HFFc6 (cell line): ENCODE results near the gene S100A8. TPM values are rescaled to one million over a fixed set of nuclear protein-coding genes. Genes with fewer than 3 reads are reported as not detected.
"Not testable (repeated sequence)": the region's sequence is repeated elsewhere in the genome, so short reads cannot be mapped to it uniquely, and the experiment has no call there.

Source experiments
- DNase-seq: peaks from one replicate; pipeline ENCODE4 v3.0.0-alpha.2; 2018
- H3K27ac Mint-ChIP-seq: 2 replicates; pipeline ENCODE4 v1.8.0; 2020; ENCODE audit warnings: mild to moderate bottlenecking, mixed read lengths
- H3K27me3 Mint-ChIP-seq: 2 replicates; pipeline ENCODE4 v1.8.0; 2021; ENCODE audit warnings: mild to moderate bottlenecking, moderate library complexity, mixed read lengths; ENCODE audit not compliant: insufficient read depth
- H3K36me3 Mint-ChIP-seq: 2 replicates; pipeline ENCODE4 v1.8.0; 2021; ENCODE audit warnings: low read depth, mixed read lengths
- H3K4me1 Mint-ChIP-seq: 2 replicates; pipeline ENCODE4 v1.8.0; 2020; ENCODE audit warnings: low read depth, mixed read lengths
- H3K4me3 Mint-ChIP-seq: 2 replicates; pipeline ENCODE4 v1.8.0; 2020; ENCODE audit warnings: mild to moderate bottlenecking, moderate library complexity, mixed read lengths
- H3K9me3 Mint-ChIP-seq: 2 replicates; pipeline ENCODE4 v1.8.0; 2020; ENCODE audit warnings: mild to moderate bottlenecking, mixed read lengths
- total RNA-seq, 6 experiments: library from RNA; stranded (reverse); fragmentation: NEBNext Ultra II Directional; extraction: Animal tissue kit (Norgen Biotek cat#: 25700); gene quantifications; 2 replicates in 1 of 6; 3 replicates in 5 of 6; pipeline ENCODE4 v1.2.3, GENCODE V29; 2021
- TF ChIP-seq, protein P1 (sequence below): fragments of 200-600 bp; sonication (generic); IDR thresholded peaks from 2 replicates; pipeline ENCODE4 v1.5.0; 2021; ENCODE audit warnings: antibody characterized with exemption, mild to moderate bottlenecking

S100A8 gene
- total RNA-seq, 6 experiments from 2014 or later: not detected

DNA sequence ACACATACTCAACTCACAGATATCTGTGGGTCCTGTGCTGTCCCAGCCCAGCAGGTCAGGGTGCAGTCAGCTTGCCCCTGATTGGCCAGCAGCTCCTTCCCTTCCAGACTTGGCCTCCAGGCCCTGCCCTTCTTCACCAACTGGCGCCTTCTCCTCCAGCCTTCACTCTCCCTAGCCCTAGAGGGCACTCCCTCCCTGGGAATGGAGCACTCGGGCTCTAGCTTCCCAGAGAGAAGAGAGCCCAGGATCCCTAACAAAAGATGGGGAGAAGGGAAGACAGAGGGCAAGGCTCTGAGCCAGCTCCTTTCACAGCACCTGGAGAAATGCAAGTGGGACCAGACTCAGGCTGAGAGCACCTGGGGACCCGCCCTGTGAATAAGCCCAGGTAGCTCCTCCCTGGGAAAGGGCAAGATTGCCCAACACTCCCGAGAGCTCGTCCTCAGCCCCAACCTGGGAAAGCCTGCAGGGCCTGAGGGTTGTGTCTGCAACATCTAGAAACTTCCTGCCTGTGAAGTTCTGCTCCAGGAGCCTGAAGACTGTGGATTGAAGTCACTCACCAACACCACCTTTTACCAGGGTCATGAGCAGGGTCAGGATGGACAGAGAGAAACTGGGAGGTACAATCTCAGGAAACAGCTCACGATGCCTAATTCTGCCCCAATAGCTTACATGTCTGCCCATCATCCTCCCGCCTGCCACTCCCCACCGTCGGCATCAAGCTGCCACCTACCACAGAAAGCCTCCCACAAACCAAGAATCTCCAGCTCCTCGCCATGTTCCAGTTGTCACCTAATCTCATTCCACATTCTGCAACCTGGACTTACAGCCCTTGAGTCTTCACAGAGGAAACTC, 42.1 kb downstream of the S100A8 start, which contains the start of gene PGLYRP4:
TSS of gene PGLYRP4 (minus strand) at position 331 of the 852 bp plus-strand sequence. CDS start 909 bp downstream, outside the sequence.
- Mint-ChIP-seq H3K27ac (no peak within 1 kb of the TSS), H3K4me1 (no peaks in the 10 kb centered on the region), H3K9me3 (no peaks in the 10 kb centered on the region), H3K27me3 (peaks cover 33% of the 10 kb centered on the region), H3K4me3 (no peak within 1 kb of the TSS), H3K36me3 (no peaks in the 10 kb centered on the region)
- DNase-seq: no peak
- TF ChIP-seq, protein P1, sequence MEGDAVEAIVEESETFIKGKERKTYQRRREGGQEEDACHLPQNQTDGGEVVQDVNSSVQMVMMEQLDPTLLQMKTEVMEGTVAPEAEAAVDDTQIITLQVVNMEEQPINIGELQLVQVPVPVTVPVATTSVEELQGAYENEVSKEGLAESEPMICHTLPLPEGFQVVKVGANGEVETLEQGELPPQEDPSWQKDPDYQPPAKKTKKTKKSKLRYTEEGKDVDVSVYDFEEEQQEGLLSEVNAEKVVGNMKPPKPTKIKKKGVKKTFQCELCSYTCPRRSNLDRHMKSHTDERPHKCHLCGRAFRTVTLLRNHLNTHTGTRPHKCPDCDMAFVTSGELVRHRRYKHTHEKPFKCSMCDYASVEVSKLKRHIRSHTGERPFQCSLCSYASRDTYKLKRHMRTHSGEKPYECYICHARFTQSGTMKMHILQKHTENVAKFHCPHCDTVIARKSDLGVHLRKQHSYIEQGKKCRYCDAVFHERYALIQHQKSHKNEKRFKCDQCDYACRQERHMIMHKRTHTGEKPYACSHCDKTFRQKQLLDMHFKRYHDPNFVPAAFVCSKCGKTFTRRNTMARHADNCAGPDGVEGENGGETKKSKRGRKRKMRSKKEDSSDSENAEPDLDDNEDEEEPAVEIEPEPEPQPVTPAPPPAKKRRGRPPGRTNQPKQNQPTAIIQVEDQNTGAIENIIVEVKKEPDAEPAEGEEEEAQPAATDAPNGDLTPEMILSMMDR: no peak

DNA sequence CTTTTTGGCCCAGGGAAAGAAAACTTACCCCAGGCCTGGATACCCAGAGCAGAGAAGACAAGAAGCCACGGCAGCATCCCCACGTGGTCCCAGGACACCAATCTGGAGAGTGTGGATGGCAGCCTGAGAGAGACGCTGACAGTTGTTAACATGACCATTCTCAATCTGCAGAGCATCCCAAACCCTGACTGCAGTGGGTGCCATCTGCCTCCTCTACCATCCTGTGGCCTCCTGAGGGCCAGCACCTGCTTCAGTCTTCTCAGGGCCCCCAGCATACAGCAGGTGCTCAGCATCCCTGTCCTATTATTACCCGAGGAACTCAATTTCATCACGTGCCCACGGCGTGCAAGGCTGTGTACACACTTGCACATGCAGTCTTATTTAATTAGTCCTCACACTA, 43.0 kb downstream of the S100A8 start:
- TF ChIP-seq, protein P1: no peak
- DNase-seq: no peak
- Mint-ChIP-seq H3K27me3 (peaks cover 37% of the 10 kb centered on the region), H3K4me1 (no peaks in the 10 kb centered on the region), H3K27ac (no peak overlapping the region), H3K4me3 (no peak overlapping the region), H3K9me3 (no peaks in the 10 kb centered on the region), H3K36me3 (no peaks in the 10 kb centered on the region)

- not testable (repeated sequence) for H3K9me3 Mint-ChIP-seq, H3K4me3 Mint-ChIP-seq, H3K4me1 Mint-ChIP-seq, H3K36me3 Mint-ChIP-seq, DNase-seq, H3K27ac Mint-ChIP-seq
- peaks cover 37% of the 10 kb centered on the region for H3K27me3 Mint-ChIP-seq
Measured at GRCh38 chr1:153347049-153347448, 43.8 kb downstream of the S100A8 start.

DNA sequence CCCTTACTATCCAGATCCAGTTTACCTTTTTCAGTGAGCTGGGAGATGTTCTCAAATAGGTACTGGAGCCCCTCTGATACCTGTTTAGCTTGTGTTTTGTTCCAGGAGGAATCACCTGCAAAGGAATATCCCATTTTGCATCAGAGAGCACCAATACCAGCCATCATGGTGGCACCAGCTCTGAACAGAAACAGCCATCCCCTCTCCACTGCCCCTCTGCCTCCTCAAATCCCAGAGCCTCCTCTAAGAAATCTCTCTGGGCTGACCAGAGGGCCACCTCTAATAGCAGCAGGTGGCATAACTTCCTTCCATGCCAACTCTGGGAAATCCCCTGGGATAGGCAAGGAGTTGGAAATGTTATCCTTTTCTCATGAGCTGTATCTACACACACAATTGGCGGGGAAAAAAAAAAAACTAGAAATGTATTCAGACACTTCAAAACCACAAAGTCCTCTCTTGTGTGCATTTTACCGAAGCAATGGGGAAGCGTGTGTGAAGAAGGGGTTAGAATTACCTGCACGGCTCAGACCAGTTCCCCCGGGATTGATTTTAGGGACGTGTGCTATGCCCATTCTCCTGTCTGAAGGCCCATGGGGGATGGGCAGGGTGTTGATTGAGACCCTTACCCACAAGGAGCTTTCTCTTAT, 44.7 kb downstream of the S100A8 start:
- no peak for DNase-seq
- no peaks in the 10 kb centered on the region for H3K36me3 Mint-ChIP-seq
- no peaks in the 10 kb centered on the region for H3K9me3 Mint-ChIP-seq
- TF ChIP-seq, protein P1: no peak
- no peak overlapping the region for H3K27ac Mint-ChIP-seq
- H3K4me1 Mint-ChIP-seq: no peaks in the 10 kb centered on the region
- no peak overlapping the region for H3K4me3 Mint-ChIP-seq
- peaks cover 31% of the 10 kb centered on the region for H3K27me3 Mint-ChIP-seq

DNA sequence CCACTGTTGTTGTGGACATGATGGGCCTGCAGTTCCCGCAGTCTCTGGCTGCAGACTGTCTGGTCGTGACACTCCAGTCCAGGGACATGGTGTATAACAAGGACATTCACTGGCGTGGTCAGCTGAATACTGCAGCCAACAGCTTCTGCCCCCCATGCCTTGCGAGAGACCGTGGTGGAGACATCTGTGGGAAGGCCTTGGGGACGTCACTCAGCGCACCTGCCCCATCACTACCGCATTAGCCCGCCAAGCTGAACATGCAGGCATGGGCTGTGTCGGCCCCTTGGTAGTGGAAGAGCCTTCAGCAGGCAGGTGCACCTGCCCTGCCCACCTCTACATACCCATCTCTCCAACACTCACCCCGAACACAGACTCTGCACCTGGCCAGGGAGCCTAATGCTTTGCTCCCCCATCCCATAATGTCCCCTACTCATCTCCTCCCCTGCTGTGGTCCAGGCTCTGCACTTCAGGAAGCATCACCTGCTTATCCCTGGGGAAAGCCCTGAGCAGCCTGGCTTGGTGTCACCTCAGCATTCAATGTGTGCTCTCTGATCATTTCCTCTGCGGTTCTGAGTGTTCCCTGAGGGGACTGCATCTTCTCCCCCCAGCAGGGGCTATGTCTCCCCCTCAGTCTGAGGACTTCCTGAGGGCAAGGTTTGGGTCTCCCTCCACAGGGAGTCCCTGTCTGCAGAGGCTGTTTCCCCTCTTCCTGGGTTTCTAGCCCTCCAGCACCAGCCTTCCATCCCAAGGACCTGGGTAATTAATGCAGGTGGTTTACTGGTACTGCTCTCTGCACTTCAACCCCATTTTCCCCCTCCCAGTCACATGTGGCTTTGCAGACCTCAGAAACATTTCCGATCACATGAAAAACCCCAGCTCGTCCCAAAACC, 45.4 kb downstream of the S100A8 start:
- DNase-seq: no peak
- H3K27me3 Mint-ChIP-seq: peaks cover 27% of the 10 kb centered on the region
- H3K9me3 Mint-ChIP-seq: no peaks in the 10 kb centered on the region
- H3K36me3 Mint-ChIP-seq: no peaks in the 10 kb centered on the region
- H3K4me1 Mint-ChIP-seq: no peaks in the 10 kb centered on the region
- H3K27ac Mint-ChIP-seq: no peak overlapping the region
- no peak overlapping the region for H3K4me3 Mint-ChIP-seq
- TF ChIP-seq, protein P1: no peak
